Chondrocyte (in vitro differentiated cells): ENCODE data around the gene DENND1A. TPM values are rescaled to one million over a fixed set of nuclear protein-coding genes. Genes with fewer than 3 reads are reported as not detected.

ENCODE experiments used
- DNase-seq: peaks from one replicate; pipeline ENCODE4 v3.0.0; 2021; ENCODE audit warnings: mixed read lengths, low spot score
- H3K27ac Mint-ChIP-seq: one replicate; pipeline ENCODE4 v1.8.0; 2021; ENCODE audit warnings: mild to moderate bottlenecking, moderate library complexity, mixed read lengths; ENCODE audit not compliant: unreplicated experiment
- H3K27me3 Mint-ChIP-seq: 2 replicates; pipeline ENCODE4 v1.8.0; 2021; ENCODE audit warnings: low read depth, mixed read lengths
- H3K36me3 Mint-ChIP-seq: 2 replicates; pipeline ENCODE4 v1.8.0; 2021; ENCODE audit warnings: low read depth, mixed read lengths
- H3K4me1 Mint-ChIP-seq: 2 replicates; pipeline ENCODE4 v1.8.0; 2021; ENCODE audit warnings: low read depth, mild to moderate bottlenecking, mixed read lengths
- H3K4me3 Mint-ChIP-seq: one replicate; pipeline ENCODE4 v1.8.0; 2021; ENCODE audit warnings: mild to moderate bottlenecking, moderate library complexity, mixed read lengths; ENCODE audit not compliant: unreplicated experiment
- H3K9me3 Mint-ChIP-seq: 2 replicates; pipeline ENCODE4 v1.8.0; 2021; ENCODE audit warnings: low read depth, mixed read lengths
- CTCF ChIP-seq: fragments of 200-600 bp; sonication (generic); IDR thresholded peaks from 2 replicates; pipeline ENCODE4 v1.5.0; 2021; ENCODE audit warnings: antibody characterized with exemption, mild to moderate bottlenecking, moderate library complexity
- total RNA-seq: library from RNA; stranded (reverse); gene quantifications from 3 replicates; pipeline ENCODE4 v1.2.1, GENCODE V29; 2021

The DENND1A gene
- total RNA-seq, 1 donor from 2014 or later, result 15.3 TPM

DNA sequence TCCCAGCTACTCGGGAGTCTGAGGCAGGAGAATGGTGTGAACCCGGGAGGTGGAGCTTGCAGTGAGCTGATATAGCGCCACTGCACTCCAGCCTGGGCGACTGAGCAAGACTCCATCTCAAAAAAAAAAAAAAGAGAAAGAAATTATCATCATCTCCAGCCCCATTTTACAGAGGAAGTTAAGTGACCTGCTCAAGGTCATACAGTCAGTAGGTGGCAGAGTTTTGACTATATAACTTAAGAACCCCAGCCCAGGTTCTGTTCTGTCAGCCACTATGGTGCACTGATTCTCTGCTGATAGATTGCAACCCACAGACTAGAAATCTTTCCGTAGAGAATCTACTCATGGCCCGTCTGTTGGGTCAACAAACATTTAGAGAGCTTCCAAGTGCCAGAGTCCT, 25.7 kb upstream of the DENND1A start:
- Mint-ChIP-seq H3K27me3 (peaks cover 55% of the 10 kb centered on the region), H3K27ac (no peak overlapping the region), H3K9me3 (peaks cover 5% of the 10 kb centered on the region), H3K4me1 (no peaks in the 10 kb centered on the region), H3K4me3 (no peak overlapping the region), H3K36me3 (peaks cover 3% of the 10 kb centered on the region)
- no peak for DNase-seq
- TF ChIP-seq CTCF, result no peak

DNA sequence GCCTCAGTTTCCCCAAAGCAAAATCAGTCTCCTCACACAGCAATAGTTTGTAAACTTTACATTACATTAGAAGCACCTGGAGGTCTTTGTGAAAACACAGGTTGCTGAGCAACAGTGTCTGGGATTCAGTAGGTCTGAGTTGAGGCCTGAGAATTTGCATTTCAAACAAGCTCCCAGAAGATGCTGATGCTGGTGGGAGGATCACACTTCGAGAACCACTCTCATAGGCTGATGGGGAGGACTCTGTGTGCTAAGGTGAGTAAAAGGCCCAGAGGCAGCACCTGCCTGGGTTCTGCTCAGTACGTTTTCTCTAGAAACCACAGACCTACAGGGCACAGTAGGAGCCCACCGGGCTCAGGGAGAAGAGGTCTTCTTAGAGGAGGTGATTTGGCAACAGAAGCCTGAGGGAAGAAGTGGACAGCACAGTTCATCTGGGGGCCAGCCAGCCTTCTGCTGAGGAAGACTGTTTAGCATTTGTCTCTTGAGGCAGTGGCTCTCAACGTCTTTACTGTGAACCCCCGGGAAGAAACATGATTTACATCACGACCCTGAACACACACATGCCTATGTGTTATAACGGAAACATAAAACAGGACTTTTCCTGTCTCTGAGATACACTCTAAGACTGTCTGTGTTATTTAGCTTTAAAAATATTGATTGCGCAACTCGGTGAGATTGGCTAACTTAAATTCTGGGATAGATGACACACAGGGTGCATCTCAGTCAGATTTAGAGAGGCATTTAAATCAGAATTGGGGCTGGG, 24.8 kb upstream of the DENND1A start:
- H3K27me3 Mint-ChIP-seq, result peaks cover 53% of the 10 kb centered on the region
- peaks cover 4% of the 10 kb centered on the region for H3K36me3 Mint-ChIP-seq
- DNase-seq, result no peak
- peaks cover 8% of the 10 kb centered on the region for H3K9me3 Mint-ChIP-seq
- no peak overlapping the region for H3K27ac Mint-ChIP-seq
- no peak for TF ChIP-seq CTCF
- H3K4me1 Mint-ChIP-seq, result no peaks in the 10 kb centered on the region
- H3K4me3 Mint-ChIP-seq, result no peak overlapping the region

DNA sequence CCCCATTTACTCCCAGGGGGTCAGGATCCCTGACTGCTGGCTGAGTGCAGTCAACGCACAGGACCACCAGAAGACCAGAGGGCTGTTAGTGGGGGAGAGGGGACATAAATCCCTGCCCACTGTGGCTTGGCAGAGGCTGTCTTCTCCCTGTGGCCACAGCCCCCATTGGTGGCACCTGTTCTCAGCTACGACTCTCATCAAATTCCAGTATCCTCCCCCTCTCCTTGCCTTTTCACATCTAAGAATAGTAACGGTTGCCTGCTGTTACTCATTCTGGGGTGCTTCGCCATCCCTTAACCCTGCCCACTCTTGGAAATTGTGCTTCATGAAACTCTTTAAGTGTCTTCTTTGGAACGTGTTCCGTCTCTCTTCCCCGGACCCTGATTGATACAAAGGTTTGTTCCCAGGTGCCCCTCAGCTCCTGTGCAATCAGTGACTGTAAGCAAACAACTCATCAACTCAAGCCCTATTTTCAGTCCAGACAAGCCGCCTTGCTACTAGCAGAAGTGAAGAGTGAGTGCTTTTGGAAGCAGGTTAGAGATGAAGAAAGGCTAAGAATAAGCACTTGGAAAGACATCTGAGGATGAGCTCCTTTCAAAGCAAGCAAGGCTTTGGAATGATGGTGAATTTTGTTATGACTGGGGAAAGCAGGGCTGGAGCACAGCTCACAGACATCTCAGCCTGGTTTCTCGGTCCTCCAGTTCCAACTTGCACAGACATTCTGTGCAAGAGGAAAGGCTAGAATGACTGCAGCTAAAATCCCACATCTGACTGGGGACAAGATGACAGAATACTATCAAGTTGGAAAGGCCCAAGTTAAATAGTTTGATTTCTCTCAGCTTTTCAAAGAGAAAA, 22.9 kb upstream of the DENND1A start:
- Mint-ChIP-seq H3K4me1 (no peaks in the 10 kb centered on the region), H3K27me3 (peaks cover 40% of the 10 kb centered on the region), H3K27ac (no peak overlapping the region), H3K36me3 (peaks cover 4% of the 10 kb centered on the region), H3K9me3 (peaks cover 8% of the 10 kb centered on the region), H3K4me3 (no peak overlapping the region)
- no peak for TF ChIP-seq CTCF
- no peak for DNase-seq

DNA sequence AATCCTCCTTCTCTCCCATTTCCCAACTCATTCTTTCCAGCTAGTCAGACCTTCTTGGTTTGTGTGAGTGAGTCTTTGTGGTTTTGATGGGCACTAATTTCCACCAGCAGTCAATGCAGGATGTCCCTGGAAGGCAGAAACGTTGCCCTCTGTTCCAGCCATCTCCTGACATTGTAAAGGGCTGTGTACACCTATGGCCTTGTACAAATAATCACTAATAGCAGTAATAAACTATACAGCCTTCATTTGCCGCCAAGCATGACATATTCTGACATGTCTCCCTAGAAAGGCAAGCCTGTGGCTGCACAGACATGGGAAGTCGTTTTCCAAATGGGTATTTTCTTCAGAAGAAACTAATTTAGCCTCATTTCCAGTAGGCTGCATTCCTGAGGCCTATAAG, 18.4 kb upstream of the DENND1A start:
- Mint-ChIP-seq H3K9me3 (peaks cover 8% of the 10 kb centered on the region), H3K27me3 (peaks cover 22% of the 10 kb centered on the region), H3K36me3 (peaks cover 4% of the 10 kb centered on the region), H3K27ac (no peak overlapping the region), H3K4me1 (no peaks in the 10 kb centered on the region), H3K4me3 (no peak overlapping the region)
- TF ChIP-seq CTCF, result no peak
- no peak for DNase-seq

DNA sequence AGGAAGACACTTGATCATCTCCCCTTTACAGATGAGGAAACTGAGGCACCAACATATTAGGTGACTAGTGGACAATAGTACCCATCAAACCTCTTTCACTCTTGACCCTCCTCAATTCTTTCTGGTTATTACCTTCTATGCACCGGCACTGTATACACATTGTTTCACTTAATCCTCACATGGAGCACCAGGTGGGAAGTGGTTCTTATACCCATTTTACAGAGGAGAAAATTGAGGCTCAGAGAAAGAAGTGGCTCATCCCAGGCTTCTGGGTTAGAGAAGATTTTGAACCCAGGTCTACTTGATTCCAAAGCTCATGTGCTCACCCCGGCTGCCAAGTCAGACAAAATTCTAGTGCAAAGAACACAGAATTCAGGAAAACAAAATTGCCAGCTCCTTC, 17.4 kb upstream of the DENND1A start:
- Mint-ChIP-seq H3K27me3 (peaks cover 14% of the 10 kb centered on the region), H3K36me3 (peaks cover 4% of the 10 kb centered on the region), H3K27ac (no peak overlapping the region), H3K9me3 (peaks cover 8% of the 10 kb centered on the region), H3K4me1 (no peaks in the 10 kb centered on the region), H3K4me3 (no peak overlapping the region)
- TF ChIP-seq CTCF, result no peak
- no peak for DNase-seq
